Erythroblast (primary cell): Measurements from ENCODE around the gene MOBP.

Source experiments
- GATA1 ChIP-seq: IDR thresholded peaks from 2 replicates; pipeline ENCODE4 v1.6.1; 2011; ENCODE audit warnings: low read depth, mild to moderate bottlenecking, control low read depth, low read length, moderate library complexity
- POLR2A ChIP-seq: IDR thresholded peaks from 2 replicates; pipeline ENCODE4 v1.6.1; 2011; ENCODE audit warnings: mild to moderate bottlenecking, low read length

GRCh38 chr3:39456159-39456558 is 11.3 kb upstream of the MOBP start:
- no peak for TF ChIP-seq POLR2A
- TF ChIP-seq GATA1 = no peak
